ENCODE data around the gene CENPX. TPM values are rescaled to one million over a fixed set of nuclear protein-coding genes. Genes with fewer than 3 reads are reported as not detected.

The CENPX gene
- total RNA-seq, 2 experiments from 2014 or later: 86.7 to 87.7 TPM

GRCh38 chr17:82013772-82014321 is 8.8 kb downstream of the CENPX start:
- no peak overlapping the region for H3K27ac Mint-ChIP-seq
- H3K9me3 Mint-ChIP-seq (ENCODE audit: insufficient read depth): no peaks in the 10 kb centered on the region
- DNase-seq: no peak
- CTCF ChIA-PET: interaction anchor here (1.7 kb wide), 1 partner anchor 54 kb away, joined by 5 read pairs; no protein-coding TSS in a partner anchor
- no peak for ATAC-seq
- peaks cover 5% of the 10 kb centered on the region for H3K36me3 Mint-ChIP-seq (ENCODE audit: low read depth)
- H3K4me1 Mint-ChIP-seq (ENCODE audit: low read depth): peaks cover 7% of the 10 kb centered on the region
- POLR2A ChIA-PET: no interaction called here
- H3K4me3 Mint-ChIP-seq: no peak overlapping the region
- H3K27me3 Mint-ChIP-seq (ENCODE audit: low read depth): no peaks in the 10 kb centered on the region

DNA sequence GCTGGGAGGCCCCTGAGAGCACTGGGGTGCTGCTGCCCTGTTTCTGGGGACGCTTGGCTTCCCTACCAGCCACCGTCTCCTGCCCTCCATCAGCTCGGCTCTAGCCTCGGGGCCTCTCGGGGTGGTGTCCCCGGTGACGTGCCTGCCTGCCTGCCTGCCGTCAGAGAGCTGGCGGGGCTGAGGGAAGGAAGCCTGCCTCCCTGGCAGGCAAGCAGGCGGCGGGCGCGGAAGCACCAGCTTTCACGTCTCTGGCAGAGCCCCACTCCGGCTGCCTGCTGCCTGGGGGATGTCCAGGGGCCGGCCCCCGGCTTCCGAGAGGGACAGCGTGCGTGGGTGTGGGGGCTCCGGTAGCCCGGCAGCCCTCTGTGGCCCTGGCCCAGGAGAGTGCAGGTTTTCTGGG is 9.3 kb downstream of the CENPX start:
- ATAC-seq (no peak), DNase-seq (no peak)
- Mint-ChIP-seq H3K4me3 (no peak overlapping the region), H3K36me3 (ENCODE audit: low read depth) (no peaks in the 10 kb centered on the region), H3K27me3 (ENCODE audit: low read depth) (no peaks in the 10 kb centered on the region), H3K9me3 (ENCODE audit: insufficient read depth) (no peaks in the 10 kb centered on the region), H3K4me1 (ENCODE audit: low read depth) (peaks cover 7% of the 10 kb centered on the region), H3K27ac (no peak overlapping the region)
- POLR2A ChIA-PET: no interaction called here
- CTCF ChIA-PET: interaction anchor here (1.7 kb wide), 1 partner anchor 54 kb away, joined by 5 read pairs; no protein-coding TSS in a partner anchor

GRCh38 chr17:82012640-82013295 is 9.9 kb downstream of the CENPX start:
- POLR2A ChIA-PET: no interaction called here
- no peaks in the 10 kb centered on the region for H3K9me3 Mint-ChIP-seq (ENCODE audit: insufficient read depth)
- H3K27me3 Mint-ChIP-seq (ENCODE audit: low read depth): no peaks in the 10 kb centered on the region
- H3K4me3 Mint-ChIP-seq: no peak overlapping the region
- H3K4me1 Mint-ChIP-seq (ENCODE audit: low read depth): peaks cover 9% of the 10 kb centered on the region
- no peaks in the 10 kb centered on the region for H3K36me3 Mint-ChIP-seq (ENCODE audit: low read depth)
- CTCF ChIA-PET: interaction anchor here (1.7 kb wide), 1 partner anchor 53 kb away, joined by 5 read pairs; no protein-coding TSS in a partner anchor
- DNase-seq (no peak), ATAC-seq (no peak)
- no peak overlapping the region for H3K27ac Mint-ChIP-seq

DNA sequence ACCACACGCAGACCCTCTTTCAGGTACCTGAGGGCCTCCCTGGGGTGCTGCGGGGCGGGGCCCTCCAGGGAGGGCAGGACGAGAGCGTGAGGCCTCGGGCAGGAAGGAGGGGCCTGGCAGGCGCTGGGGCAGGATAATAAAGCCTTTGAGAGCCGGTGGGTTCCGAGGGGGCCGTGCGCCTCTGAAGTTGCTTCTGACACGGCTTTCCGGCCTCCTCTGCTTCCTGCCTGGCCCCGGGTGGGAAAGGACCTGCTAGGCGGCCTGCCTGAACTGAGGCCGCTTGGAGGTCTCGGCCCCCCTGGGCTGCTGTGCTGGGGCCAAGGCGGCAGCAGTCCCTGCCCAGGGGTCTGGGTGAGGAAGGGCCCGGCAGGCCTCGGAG is 10.4 kb downstream of the CENPX start:
- H3K9me3 Mint-ChIP-seq (ENCODE audit: insufficient read depth): no peaks in the 10 kb centered on the region
- ATAC-seq (no peak), DNase-seq (no peak)
- CTCF ChIA-PET: interaction anchor here (1.7 kb wide), 1 partner anchor 53 kb away, joined by 5 read pairs; no protein-coding TSS in a partner anchor
- no peak overlapping the region for H3K27ac Mint-ChIP-seq
- H3K4me3 Mint-ChIP-seq: no peak overlapping the region
- H3K4me1 Mint-ChIP-seq (ENCODE audit: low read depth): peaks cover 9% of the 10 kb centered on the region
- POLR2A ChIA-PET: no interaction called here
- H3K36me3 Mint-ChIP-seq (ENCODE audit: low read depth): no peaks in the 10 kb centered on the region
- no peaks in the 10 kb centered on the region for H3K27me3 Mint-ChIP-seq (ENCODE audit: low read depth)

DNA sequence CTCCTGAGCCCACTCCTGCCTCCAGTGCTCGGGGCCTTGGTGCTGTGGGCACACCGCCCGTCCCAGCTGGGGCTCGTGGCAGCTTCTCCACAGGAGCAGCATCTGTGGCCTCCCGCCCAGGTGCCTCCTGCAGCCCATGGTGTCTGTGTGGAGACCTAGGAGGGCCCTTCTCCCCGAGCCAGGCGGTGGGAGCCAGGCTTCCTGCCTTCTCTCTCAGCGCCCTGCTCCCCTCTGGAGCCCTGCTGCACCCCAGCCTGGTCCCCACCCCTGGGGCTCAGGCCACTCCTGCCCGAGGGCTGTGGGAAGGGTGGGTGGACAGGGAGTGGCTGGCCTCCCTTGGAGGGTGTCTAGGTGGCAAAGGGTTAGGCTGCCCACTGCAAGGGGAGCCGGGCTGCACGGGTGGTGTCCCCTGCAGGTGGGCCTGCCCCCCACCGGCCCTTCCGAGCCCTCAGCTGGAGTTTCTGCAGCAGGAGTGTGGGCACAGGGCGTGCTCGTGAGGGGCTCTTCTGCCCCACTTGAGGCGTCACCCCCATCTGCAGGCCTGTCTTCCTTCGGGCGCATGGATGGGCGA is 11.0 kb downstream of the CENPX start:
- Mint-ChIP-seq H3K36me3 (ENCODE audit: low read depth) (no peaks in the 10 kb centered on the region), H3K27ac (no peak overlapping the region)
- POLR2A ChIA-PET: interaction anchor here (1.6 kb wide), 1 partner anchor 10 kb away, joined by 3 read pairs; no protein-coding TSS in a partner anchor

DNA sequence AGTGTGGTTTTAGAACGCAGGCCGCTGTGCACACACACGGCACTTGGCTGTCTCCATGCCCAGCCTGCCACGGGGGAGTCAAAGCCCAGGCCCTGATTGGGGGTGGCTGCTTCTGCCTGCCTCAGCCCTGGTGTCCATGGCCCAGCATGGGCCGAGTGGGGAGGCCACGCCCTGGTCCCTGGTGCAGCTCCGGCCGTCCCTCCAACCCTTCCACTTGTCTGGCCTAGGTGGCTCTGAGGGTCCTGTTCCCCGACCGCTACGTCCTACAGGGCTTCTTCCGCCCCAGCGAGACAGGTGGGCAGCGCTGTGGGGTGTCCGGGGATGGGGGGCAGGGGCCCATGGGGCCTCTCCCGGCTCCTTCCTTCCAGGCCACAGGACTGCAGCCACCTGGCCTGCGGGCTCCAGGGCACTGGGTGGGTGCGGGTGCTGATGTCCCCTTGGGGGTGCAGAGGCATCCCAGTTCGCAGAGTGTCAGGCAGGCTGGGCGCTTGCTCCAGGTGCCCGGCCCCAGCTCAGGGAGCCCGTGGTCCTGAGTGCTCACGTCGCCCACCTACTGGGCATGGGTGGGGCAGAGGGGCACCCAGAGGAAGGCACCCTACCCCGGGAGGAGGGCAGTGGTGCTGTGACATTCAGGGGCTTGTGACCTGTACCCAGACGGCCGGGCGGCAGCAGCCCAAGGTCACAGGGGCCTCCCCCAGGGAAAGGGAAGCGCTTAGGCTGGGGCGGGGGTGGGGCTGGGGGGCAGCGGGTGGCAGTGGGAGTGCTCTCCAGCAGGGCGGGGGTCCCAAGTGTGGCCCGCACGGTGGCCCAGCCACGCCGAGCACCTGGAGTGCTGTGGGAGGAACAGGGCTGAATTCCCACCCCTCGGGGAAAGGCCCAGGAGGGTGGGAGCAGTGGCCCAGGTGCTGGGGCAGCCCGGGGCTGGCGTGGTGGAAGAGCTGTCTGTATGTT is 11.8 kb downstream of the CENPX start:
- Mint-ChIP-seq H3K4me3 (no peak overlapping the region), H3K27me3 (ENCODE audit: low read depth) (no peaks in the 10 kb centered on the region), H3K27ac (no peak overlapping the region), H3K9me3 (ENCODE audit: insufficient read depth) (no peaks in the 10 kb centered on the region), H3K4me1 (ENCODE audit: low read depth) (peaks cover 9% of the 10 kb centered on the region), H3K36me3 (ENCODE audit: low read depth) (no peaks in the 10 kb centered on the region)
- ATAC-seq (no peak), DNase-seq (no peak)
- ChIA-PET POLR2A (interaction anchor here (1.6 kb wide), 1 partner anchor 11 kb away, joined by 3 read pairs; no protein-coding TSS in a partner anchor), CTCF (interaction anchor here (0.5 to 1.9 kb wide), 4 partner anchors 9 to 118 kb away, joined by 3 to 5 read pairs (median 3); partner anchors contain the start of gene DCXR)

More for the DNA sequence above, 11.0 kb downstream of the CENPX start:
- DNase-seq: no peak
- CTCF ChIA-PET: interaction anchor here (1.0 kb wide), 2 partner anchors 8 to 26 kb away, joined by 3 read pairs; partner anchors contain the start of gene DCXR
- no peaks in the 10 kb centered on the region for H3K9me3 Mint-ChIP-seq (ENCODE audit: insufficient read depth)
- H3K4me1 Mint-ChIP-seq (ENCODE audit: low read depth): peaks cover 9% of the 10 kb centered on the region
- H3K4me3 Mint-ChIP-seq: no peak overlapping the region
- no peak for ATAC-seq
- no peaks in the 10 kb centered on the region for H3K27me3 Mint-ChIP-seq (ENCODE audit: low read depth)

- H3K9me3 Mint-ChIP-seq (ENCODE audit: insufficient read depth): no peaks in the 10 kb centered on the region
- no peak for DNase-seq
- ATAC-seq: no peak
- no peaks in the 10 kb centered on the region for H3K27me3 Mint-ChIP-seq (ENCODE audit: low read depth)
- H3K4me1 Mint-ChIP-seq (ENCODE audit: low read depth): peaks cover 9% of the 10 kb centered on the region
- ChIA-PET POLR2A (interaction anchor here (0.6 to 0.9 kb wide), 3 partner anchors 8 to 12 kb away, joined by 3 to 4 read pairs (median 3); no protein-coding TSS in a partner anchor), CTCF (interaction anchor here (1.9 to 2.1 kb wide), 2 partner anchors 10 to 50 kb away, joined by 5 read pairs; no protein-coding TSS in a partner anchor)
- no peak overlapping the region for H3K4me3 Mint-ChIP-seq
- H3K27ac Mint-ChIP-seq: no peak overlapping the region
- no peaks in the 10 kb centered on the region for H3K36me3 Mint-ChIP-seq (ENCODE audit: low read depth)
Observed at GRCh38 chr17:82009413-82009812, 13.3 kb downstream of the CENPX start.

GRCh38 chr17:82008941-82009405 is 13.7 kb downstream of the CENPX start:
- peaks cover 9% of the 10 kb centered on the region for H3K4me1 Mint-ChIP-seq (ENCODE audit: low read depth)
- H3K9me3 Mint-ChIP-seq (ENCODE audit: insufficient read depth): no peaks in the 10 kb centered on the region
- ATAC-seq: no peak
- H3K4me3 Mint-ChIP-seq: no peak overlapping the region
- H3K27ac Mint-ChIP-seq: no peak overlapping the region
- H3K36me3 Mint-ChIP-seq (ENCODE audit: low read depth): no peaks in the 10 kb centered on the region
- CTCF ChIA-PET: interaction anchor here (1.9 to 2.1 kb wide), 2 partner anchors 11 to 50 kb away, joined by 5 read pairs; no protein-coding TSS in a partner anchor
- H3K27me3 Mint-ChIP-seq (ENCODE audit: low read depth): no peaks in the 10 kb centered on the region
- POLR2A ChIA-PET: interaction anchor here (0.8 to 0.9 kb wide), 2 partner anchors 11 to 13 kb away, joined by 3 to 4 read pairs; no protein-coding TSS in a partner anchor
- DNase-seq: no peak

GRCh38 chr17:82008258-82008940 is 14.3 kb downstream of the CENPX start:
- Mint-ChIP-seq H3K27me3 (ENCODE audit: low read depth) (no peaks in the 10 kb centered on the region), H3K4me3 (no peak overlapping the region), H3K9me3 (ENCODE audit: insufficient read depth) (no peaks in the 10 kb centered on the region), H3K4me1 (ENCODE audit: low read depth) (peaks cover 9% of the 10 kb centered on the region), H3K36me3 (ENCODE audit: low read depth) (no peaks in the 10 kb centered on the region), H3K27ac (no peak overlapping the region)
- ChIA-PET CTCF (interaction anchor here (1.9 to 2.1 kb wide), 2 partner anchors 11 to 49 kb away, joined by 5 read pairs; no protein-coding TSS in a partner anchor), POLR2A (interaction anchor here (0.9 kb wide), 1 partner anchor 11 kb away, joined by 3 read pairs; no protein-coding TSS in a partner anchor)
- no peak for DNase-seq
- ATAC-seq: no peak

DNA sequence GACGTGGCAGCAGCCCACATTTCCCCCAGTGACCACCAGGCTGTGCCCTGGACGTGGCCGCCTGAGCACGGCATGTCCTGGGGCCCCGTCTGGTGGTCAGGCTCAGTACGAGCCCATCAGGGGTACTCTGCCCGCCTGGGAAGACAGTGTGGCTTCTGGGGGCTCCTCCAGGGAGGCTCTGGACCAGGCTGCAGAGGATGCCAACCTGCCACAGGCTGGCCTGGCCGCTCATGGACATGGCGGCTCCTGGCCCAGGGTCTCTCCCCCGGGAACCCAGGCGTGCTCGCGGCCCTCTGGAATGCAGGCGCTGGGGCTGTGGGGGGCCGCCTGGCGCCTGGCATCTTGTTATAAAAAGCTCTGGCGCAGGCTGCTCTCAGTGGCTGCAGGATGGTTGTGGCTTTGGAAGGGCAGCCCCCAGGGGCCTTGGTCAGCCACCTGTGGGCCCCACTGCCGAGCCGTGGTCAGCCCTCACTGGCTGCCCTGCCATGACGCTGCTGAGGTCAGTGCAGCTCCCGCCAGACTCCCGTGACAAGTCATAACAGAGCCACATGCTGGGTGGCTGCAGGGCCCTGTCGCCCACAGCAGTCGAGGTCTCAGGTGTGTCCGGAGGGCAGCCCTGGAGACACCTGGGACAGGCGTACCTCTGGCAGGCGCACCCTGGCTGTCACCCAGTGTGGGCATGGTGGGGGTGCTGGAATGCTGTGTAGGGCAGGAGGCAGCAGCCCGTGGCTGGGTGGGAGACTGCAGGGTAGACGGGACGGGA is 15.0 kb downstream of the CENPX start:
- ChIA-PET POLR2A (no interaction called here), CTCF (no interaction called here)
- Mint-ChIP-seq H3K27ac (no peak overlapping the region), H3K36me3 (ENCODE audit: low read depth) (no peaks in the 10 kb centered on the region), H3K4me3 (no peak overlapping the region), H3K9me3 (ENCODE audit: insufficient read depth) (no peaks in the 10 kb centered on the region), H3K4me1 (ENCODE audit: low read depth) (peaks cover 9% of the 10 kb centered on the region), H3K27me3 (ENCODE audit: low read depth) (no peaks in the 10 kb centered on the region)
- DNase-seq: no peak
- no peak for ATAC-seq

All from activated CD8-positive, alpha-beta T cell treated with anti-CD3 and anti-CD28 coated beads, Interleukin-2, amount 10 ng/mL, durations not matched to agents 7 days and 5 days (primary cell).